IPS DF 6.9 (cell line): Measurements from ENCODE around the gene ETV3.

Experiments
- DNase-seq: peaks from one replicate; pipeline ENCODE4 v3.0.0-alpha.2; 2013; ENCODE audit warnings: low read depth, low spot score
- H3K27ac ChIP-seq: one replicate; pipeline ENCODE4 v1.5.1; 2013; ENCODE audit warnings: low read length, control low read depth
- H3K27me3 ChIP-seq: 2 replicates; pipeline ENCODE4 v1.6.1; 2013; ENCODE audit warnings: mild to moderate bottlenecking, low read length; ENCODE audit not compliant: control insufficient read depth, insufficient read depth
- H3K36me3 ChIP-seq: 2 replicates; pipeline ENCODE4 v1.6.1; 2013; ENCODE audit warnings: low read length; ENCODE audit not compliant: control insufficient read depth, insufficient read depth
- H3K4me1 ChIP-seq: 2 replicates; pipeline ENCODE4 v1.6.1; 2013; ENCODE audit warnings: low read length; ENCODE audit not compliant: control insufficient read depth, insufficient read depth
- H3K4me3 ChIP-seq: 2 replicates; pipeline ENCODE4 v1.5.1; 2013; ENCODE audit warnings: mild to moderate bottlenecking, low read length
- H3K9me3 ChIP-seq: 2 replicates; pipeline ENCODE4 v1.6.1; 2013; ENCODE audit warnings: low read length, inconsistent platforms; ENCODE audit not compliant: control insufficient read depth, insufficient read depth
- WGBS: extraction: QIAGEN DNeasy Blood & Tissue Kit; methylation state at CpG from one replicate; pipeline ENCODE4 v1.1.7; 2013; ENCODE audit warnings: mixed read lengths, missing lambda C conversion rate; ENCODE audit not compliant: insufficient read length, insufficient coverage; 5-methylcytosine and 5-hydroxymethylcytosine counted together

The ETV3 gene

GRCh38 chr1:157131281-157131680 is 6.9 kb downstream of the ETV3 start:
- WGBS = no CpG with 5 or more reads among the region's 4 CpGs
- no peak for DNase-seq
- H3K36me3 ChIP-seq = peaks cover 14% of the 10 kb centered on the region; the same call in 1 of the 2 replicates
- no peak overlapping the region for H3K27ac ChIP-seq
- H3K4me3 ChIP-seq = no peak overlapping the region
- H3K9me3 ChIP-seq = no peaks in the 10 kb centered on the region
- no peaks in the 10 kb centered on the region for H3K27me3 ChIP-seq
- no peaks in the 10 kb centered on the region for H3K4me1 ChIP-seq

DNA sequence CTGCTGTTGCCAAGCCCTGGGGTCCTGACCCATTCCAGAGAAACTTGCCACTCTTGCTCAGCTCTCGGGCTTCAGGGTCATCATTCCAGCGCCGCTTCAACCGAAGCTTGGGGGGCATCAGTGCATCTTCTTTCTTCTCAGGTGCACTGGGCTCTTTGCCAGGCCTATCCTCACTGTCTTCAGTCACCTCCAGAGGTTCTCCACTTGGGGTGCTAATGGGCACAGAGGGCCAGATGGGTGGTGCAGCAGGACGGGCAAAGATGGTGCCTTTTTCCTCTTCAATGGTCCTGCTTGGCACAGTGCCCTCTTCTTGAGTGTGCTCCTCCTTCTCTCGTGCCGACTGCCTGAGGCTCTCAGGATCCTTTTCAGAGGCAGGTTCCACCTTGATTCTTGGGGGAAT is 13.3 kb downstream of the ETV3 start:
- DNase-seq = no peak
- no CpG with 5 or more reads among the region's 7 CpGs for WGBS
- H3K36me3 ChIP-seq = peaks cover 15% of the 10 kb centered on the region
- H3K9me3 ChIP-seq = no peaks in the 10 kb centered on the region
- no peaks in the 10 kb centered on the region for H3K27me3 ChIP-seq
- no peak overlapping the region for H3K4me3 ChIP-seq
- no peak overlapping the region for H3K27ac ChIP-seq
- H3K4me1 ChIP-seq = 0 out of 2 replicates have a peak, but pooled peaks cover 2% of the 10 kb centered on the region

DNA sequence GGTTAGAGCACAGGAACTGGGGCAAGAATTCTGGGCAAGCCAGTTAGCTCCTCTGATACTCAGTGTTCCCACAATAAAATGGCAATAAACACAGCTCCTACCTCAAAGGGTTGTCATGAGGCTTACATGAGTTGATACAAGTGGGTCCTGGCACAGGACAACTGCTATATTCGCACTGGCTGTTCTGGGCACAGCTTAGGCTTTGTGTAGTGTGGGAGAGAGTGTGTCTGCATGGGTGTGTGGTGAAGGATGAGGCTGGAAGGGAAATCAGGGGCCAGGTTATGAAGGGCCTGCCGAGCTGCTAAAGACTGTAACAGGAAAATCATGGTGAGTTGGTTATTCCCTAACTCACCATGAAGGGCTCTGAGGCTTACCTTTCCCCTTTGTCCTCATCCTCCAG is 18.7 kb downstream of the ETV3 start:
- no CpG with 5 or more reads among the region's 2 CpGs for WGBS
- no peaks in the 10 kb centered on the region for H3K9me3 ChIP-seq

GRCh38 chr1:157119008-157119407 is 19.2 kb downstream of the ETV3 start:
- Histone ChIP-seq H3K4me3 (no peak overlapping the region), H3K36me3 (0 out of 2 replicates have a peak, but pooled peaks cover 4% of the 10 kb centered on the region), H3K27ac (no peak overlapping the region), H3K27me3 (no peaks in the 10 kb centered on the region), H3K9me3 (no peaks in the 10 kb centered on the region), H3K4me1 (peaks cover 14% of the 10 kb centered on the region)
- WGBS = no CpG with 5 or more reads among the region's 9 CpGs
- DNase-seq = no peak

More for the DNA sequence above, 18.7 kb downstream of the ETV3 start:
- Histone ChIP-seq H3K4me1 (peaks cover 11% of the 10 kb centered on the region), H3K4me3 (no peak overlapping the region), H3K27me3 (no peaks in the 10 kb centered on the region), H3K36me3 (0 out of 2 replicates have a peak, but pooled peaks cover 4% of the 10 kb centered on the region), H3K27ac (no peak overlapping the region)
- no peak for DNase-seq

DNA sequence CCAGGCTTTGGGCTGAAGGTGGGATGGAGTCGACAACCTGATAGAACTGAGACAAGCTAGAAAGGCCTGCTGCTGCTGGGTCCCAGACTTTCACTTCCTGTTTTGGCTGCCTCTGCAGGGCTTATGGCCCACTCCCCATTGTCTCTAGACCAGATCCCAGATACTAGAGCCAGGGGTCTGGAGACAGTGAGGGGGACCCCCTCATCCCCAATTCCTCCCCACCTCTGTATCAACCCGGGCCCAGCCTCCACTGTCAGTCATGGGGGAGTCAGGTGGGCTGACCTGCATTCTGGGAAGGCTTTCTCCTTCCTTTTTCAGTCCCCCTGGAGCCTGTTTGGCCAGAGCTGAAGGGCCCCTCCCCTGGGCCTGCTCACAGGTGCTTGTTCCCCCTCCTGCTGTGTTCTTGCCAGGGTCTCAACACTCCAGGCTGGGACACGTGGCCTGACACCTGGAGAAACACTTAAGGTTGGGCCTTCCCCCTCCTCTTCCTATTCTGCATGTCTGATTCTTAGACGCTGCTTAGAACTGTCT is 20.6 kb downstream of the ETV3 start:
- H3K4me1 ChIP-seq = peaks cover 16% of the 10 kb centered on the region
- H3K27ac ChIP-seq = no peak overlapping the region
- no peaks in the 10 kb centered on the region for H3K36me3 ChIP-seq
- H3K9me3 ChIP-seq = no peaks in the 10 kb centered on the region
- no peaks in the 10 kb centered on the region for H3K27me3 ChIP-seq
- H3K4me3 ChIP-seq = no peak overlapping the region
- no CpG with 5 or more reads among the region's 4 CpGs for WGBS
- no peak for DNase-seq

DNA sequence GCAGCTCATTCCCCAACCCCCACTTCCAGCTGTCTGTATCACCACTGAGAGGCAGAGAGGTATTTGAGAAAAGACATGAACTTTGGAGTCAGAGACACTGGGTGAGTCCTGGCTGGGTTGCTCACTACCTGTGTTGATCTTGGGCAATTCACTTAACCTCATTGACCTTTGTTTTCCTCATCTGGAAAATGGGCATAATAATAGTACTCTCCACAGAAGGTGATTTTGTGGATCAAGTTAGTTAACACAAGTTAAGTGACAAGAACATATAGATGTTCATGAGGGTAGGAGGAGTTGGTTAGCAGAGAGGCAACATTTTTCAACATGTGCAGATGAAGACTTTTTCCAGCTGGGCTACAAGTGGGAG is 21.5 kb downstream of the ETV3 start:
- Histone ChIP-seq H3K4me1 (peaks cover 20% of the 10 kb centered on the region), H3K9me3 (no peaks in the 10 kb centered on the region), H3K36me3 (no peaks in the 10 kb centered on the region), H3K27me3 (no peaks in the 10 kb centered on the region), H3K27ac (no peak overlapping the region), H3K4me3 (no peak overlapping the region)
- no peak for DNase-seq

GRCh38 chr1:157115851-157116736 is 22.1 kb downstream of the ETV3 start:
- no CpG with 5 or more reads among the region's 16 CpGs for WGBS
- no peaks in the 10 kb centered on the region for H3K36me3 ChIP-seq

DNA sequence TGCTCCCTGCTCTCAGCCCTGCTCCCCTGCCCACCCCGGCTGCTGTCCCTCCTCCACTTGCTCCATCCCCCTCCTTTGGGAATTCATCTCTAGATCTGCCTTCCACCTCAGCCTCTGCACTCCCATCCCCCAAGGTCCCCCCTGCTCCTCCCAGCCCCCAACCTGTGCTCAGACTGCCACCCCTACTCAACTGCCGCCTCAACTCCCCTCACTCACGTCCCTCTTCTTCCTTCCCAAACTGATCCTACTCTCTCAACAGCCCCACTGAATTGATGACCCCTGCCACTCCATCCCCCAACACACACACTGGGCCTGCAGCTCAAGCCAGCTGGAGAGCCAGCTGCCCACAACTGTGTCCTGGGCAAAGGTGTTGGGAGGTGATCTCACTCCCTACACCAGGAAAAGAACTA is 22.8 kb downstream of the ETV3 start:
- no peak overlapping the region for H3K27ac ChIP-seq
- no peaks in the 10 kb centered on the region for H3K36me3 ChIP-seq
- H3K27me3 ChIP-seq = no peaks in the 10 kb centered on the region
- no peak for DNase-seq
- H3K9me3 ChIP-seq = no peaks in the 10 kb centered on the region
- WGBS = no CpG with 5 or more reads among the region's 3 CpGs
- H3K4me1 ChIP-seq = peaks cover 23% of the 10 kb centered on the region
- H3K4me3 ChIP-seq = no peak overlapping the region

More at GRCh38 chr1:157115851-157116736, 22.1 kb downstream of the ETV3 start:
- no peak overlapping the region for H3K4me3 ChIP-seq
- DNase-seq = no peak
- no peaks in the 10 kb centered on the region for H3K27me3 ChIP-seq
- H3K27ac ChIP-seq = no peak overlapping the region
- H3K4me1 ChIP-seq = peaks cover 23% of the 10 kb centered on the region
- no peaks in the 10 kb centered on the region for H3K9me3 ChIP-seq

GRCh38 chr1:157114183-157115121 is 23.7 kb downstream of the ETV3 start:
- WGBS = no CpG with 5 or more reads among the region's 18 CpGs
- Histone ChIP-seq H3K27me3 (no peaks in the 10 kb centered on the region), H3K36me3 (no peaks in the 10 kb centered on the region), H3K9me3 (no peaks in the 10 kb centered on the region), H3K4me1 (peaks cover 23% of the 10 kb centered on the region), H3K4me3 (no peak overlapping the region), H3K27ac (no peak overlapping the region)
- no peak for DNase-seq

GRCh38 chr1:157113631-157114030 is 24.6 kb downstream of the ETV3 start:
- H3K4me3 ChIP-seq = no peak overlapping the region
- no CpG with 5 or more reads among the region's 3 CpGs for WGBS

More at GRCh38 chr1:157113631-157114030, 24.6 kb downstream of the ETV3 start:
- Histone ChIP-seq H3K27ac (no peak overlapping the region), H3K4me1 (peaks cover 23% of the 10 kb centered on the region), H3K27me3 (no peaks in the 10 kb centered on the region), H3K36me3 (no peaks in the 10 kb centered on the region), H3K9me3 (no peaks in the 10 kb centered on the region)
- no peak for DNase-seq
